ENCODE measurements around the gene CLIC4.

Gene CLIC4

GRCh38 chr1:24874611-24875234, 129.5 kb downstream of the CLIC4 start:
- no peak for TF ChIP-seq CTCF (IDR thresholded peaks at IDR 0.05; ENCODE audit: low read depth, low read length)
- no peak for DNase-seq (ENCODE audit: extremely low read depth, low read depth)

- no peak for TF ChIP-seq CTCF (IDR thresholded peaks at IDR 0.05; ENCODE audit: low read depth, low read length)
- no peak for DNase-seq (ENCODE audit: extremely low read depth, low read depth)
Measured at GRCh38 chr1:24875257-24875656, 130.0 kb downstream of the CLIC4 start.

GRCh38 chr1:24875991-24876506, 130.8 kb downstream of the CLIC4 start:
- DNase-seq (ENCODE audit: extremely low read depth, low read depth) = no peak
- TF ChIP-seq CTCF (IDR thresholded peaks at IDR 0.05; ENCODE audit: low read depth, low read length) = no peak

GRCh38 chr1:24878045-24878444, 132.8 kb downstream of the CLIC4 start:
- no peak for TF ChIP-seq CTCF (IDR thresholded peaks at IDR 0.05; ENCODE audit: low read depth, low read length)
- no peak for DNase-seq (ENCODE audit: extremely low read depth, low read depth)

- no peak for DNase-seq (ENCODE audit: extremely low read depth, low read depth)
Measured at GRCh38 chr1:24878775-24879742, 133.8 kb downstream of the CLIC4 start.

GRCh38 chr1:24881034-24881433, 135.8 kb downstream of the CLIC4 start:
- no peak for TF ChIP-seq CTCF (IDR thresholded peaks at IDR 0.05; ENCODE audit: low read depth, low read length)
- DNase-seq (ENCODE audit: extremely low read depth, low read depth) = no peak

More at GRCh38 chr1:24878775-24879742, 133.8 kb downstream of the CLIC4 start:
- TF ChIP-seq CTCF (IDR thresholded peaks at IDR 0.05; ENCODE audit: low read depth, low read length) = no peak

GRCh38 chr1:24884751-24885150, 139.5 kb downstream of the CLIC4 start:
- no peak for TF ChIP-seq CTCF (IDR thresholded peaks at IDR 0.05; ENCODE audit: low read depth, low read length)
- DNase-seq (ENCODE audit: extremely low read depth, low read depth) = no peak

Measured in AG09319 (cell line).